Hepatic stellate cell (primary cell): ENCODE measurements around the gene AK6.
"Not testable (repeated sequence)": the region's sequence is repeated elsewhere in the genome, so short reads cannot be mapped to it uniquely, and the experiment has no call there.

Experiments used
- DNase-seq: peaks from one replicate; pipeline ENCODE4 v3.0.0; 2011; ENCODE audit warnings: low spot score

The AK6 gene

DNA sequence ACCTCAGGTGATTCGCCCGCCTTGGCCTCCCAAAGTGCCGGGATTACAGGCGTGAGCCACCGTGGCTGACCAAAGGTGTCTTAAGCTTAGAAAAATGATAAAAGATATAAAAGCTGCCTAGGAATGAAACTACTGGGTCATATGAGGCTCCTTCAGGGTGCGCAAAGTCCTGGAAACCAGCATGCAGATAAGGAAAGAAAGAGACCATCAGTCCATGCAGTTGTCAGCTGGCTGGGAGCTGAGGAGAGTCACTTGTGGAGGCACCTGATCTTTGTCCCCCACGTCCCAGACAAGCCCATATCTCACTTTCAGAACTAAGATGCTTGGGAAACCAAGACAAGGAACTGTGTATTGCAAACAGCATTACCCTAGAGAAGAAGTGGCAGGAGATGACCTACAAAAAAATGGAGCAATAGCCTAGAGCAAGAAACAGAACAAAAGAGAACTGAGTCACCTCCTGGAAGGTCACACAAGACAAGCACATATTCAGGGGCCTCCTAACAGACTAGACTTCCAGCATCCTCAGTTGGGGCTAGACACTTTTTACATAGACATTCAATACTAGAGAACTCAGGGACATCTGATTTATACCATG is 33.9 kb downstream of the AK6 start:
- no peak for DNase-seq

DNA sequence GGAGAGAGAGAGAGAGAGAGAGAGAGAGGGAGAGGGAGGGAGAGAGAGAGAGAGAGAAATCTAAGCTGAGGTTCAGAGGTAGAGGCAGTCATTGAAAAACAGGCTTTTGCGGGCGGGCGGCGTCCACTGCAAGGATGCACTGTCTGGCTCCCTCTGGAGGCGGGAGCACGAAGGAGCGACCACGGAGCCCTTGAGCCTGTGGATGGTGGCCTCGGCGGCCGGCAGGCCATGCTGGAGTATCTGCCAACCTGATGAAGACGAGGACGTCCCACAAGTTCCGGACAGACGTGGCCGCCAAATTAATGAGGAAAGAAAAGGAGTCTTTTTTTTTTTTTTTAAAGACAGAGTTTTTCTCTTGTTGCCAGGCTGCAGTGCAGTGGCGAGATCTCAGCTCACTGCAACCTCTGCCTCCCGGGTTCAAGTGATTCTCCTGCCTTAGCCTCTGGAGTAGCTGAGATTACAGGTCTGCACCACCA is 34.5 kb downstream of the AK6 start:
- peak; percentile 73 for DNase-seq

DNA sequence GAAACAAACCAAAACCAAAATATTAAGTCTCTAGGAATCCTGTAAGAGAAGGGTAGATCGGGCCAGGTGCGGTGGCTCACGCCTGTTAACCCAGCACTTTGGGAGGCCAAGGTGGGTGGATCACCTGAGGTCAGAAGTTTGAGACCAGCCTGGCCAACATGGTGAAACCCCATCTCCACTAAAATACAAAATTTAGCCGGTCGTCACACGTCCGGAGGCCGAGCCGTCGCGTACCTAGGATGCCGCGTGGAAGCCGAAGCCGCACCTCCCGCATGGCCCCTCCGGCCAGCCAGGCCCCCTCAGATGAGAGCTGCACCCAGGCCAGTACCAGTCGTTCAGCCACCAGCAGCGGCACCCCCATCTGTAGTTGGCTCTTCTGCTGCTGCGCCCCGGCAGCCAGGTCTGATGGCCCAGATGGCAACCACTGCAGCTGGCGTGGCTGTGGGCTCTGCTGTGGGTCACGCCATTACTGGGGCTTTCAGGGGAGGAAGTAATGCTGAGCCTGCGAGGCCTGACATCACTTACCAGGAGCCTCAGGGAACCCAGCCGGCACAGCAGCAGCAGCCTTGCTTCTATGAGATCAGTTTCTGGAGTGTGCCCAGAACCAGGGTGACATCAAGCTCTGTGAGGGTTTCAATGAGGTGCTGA is 35.5 kb downstream of the AK6 start:
- DNase-seq: not testable (repeated sequence)

DNA sequence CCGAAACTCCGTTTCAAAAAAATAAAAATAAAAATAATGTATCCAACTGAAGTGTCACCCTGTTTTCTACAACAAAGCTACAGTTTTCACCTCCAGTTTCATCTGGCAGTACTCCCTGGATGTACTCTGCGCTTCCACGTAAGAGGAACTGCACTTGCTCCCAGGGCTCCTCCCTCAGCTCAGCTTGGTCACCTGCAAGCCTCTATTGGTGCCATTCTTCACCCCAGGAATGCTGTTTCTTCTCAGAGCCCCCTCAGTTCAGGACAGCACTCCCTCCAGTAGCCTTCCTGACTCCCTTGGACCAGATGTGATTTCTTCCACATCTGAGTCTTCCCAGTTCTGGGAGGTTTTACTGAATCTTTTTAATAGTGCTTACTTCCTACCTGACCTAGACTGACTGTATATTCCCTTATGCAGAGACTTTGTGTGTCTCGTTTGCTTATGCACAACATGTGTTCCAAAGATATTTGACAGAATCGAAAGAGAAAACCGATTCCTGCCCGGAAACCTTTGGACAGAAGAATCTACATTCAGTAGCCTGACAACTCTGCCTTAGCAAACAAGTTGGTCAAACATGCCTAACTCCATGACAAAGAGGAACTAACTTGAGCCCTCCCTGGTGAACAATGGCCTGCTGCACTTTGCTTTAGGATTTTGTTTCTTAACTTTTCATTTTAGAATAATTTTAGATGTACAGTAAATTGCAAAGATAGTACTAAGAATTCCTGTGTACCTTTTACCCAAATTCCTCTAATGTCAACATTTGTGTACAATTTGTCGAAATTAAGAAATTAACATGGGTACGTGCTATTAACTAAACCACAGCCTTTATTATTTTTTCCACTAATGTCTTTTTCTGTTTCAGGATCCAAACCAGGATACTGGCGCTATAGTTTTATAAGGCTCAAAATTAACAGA is 37.5 kb downstream of the AK6 start:
- DNase-seq: no peak

DNA sequence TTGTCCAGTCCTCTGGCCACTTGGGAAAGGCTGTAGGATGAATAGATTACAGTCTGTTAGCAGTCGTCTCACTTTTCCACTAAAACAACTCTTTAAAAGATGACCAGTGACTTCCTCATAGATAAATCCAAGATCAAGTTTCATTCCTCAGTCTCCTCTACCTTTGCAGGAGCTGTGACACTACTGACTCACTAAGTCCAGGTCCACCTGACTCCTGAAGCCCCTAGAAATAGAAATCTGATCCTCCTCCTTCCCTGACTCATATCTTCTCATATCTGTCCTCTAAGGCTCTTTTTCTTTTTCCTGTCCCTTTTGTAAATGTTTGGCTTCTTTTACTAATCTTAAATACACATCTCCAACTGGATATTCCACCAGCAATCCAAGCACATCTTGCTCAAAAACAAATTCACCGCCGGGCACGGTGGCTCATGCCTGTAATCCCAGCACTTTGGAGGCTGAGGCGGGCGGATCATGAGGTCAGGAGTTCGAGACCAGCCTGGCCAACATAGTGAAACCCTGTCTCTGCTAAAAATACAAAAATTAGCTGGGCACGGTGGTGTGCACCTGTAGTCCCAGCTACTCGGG is 39.3 kb downstream of the AK6 start:
- DNase-seq: no peak

DNA sequence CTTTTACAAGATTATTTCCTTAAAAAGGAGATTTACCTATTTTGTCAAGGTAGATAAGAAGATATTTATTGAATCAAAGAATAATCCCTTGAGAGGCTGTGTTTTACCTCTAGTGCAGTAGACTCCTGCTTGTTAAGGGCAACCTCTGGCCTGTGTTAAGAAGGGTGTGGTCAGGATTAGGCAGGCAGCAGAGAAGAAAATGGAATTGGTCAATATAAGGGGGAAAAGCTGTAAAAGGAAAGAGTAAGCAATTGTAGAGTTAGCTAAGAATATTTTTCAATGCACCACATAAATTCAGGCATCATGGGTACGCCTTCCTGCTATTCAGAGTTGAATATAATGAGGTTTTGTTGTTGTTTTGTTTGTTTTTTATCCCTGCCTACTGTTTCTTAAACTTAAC is 43.0 kb downstream of the AK6 start:
- no peak for DNase-seq

DNA sequence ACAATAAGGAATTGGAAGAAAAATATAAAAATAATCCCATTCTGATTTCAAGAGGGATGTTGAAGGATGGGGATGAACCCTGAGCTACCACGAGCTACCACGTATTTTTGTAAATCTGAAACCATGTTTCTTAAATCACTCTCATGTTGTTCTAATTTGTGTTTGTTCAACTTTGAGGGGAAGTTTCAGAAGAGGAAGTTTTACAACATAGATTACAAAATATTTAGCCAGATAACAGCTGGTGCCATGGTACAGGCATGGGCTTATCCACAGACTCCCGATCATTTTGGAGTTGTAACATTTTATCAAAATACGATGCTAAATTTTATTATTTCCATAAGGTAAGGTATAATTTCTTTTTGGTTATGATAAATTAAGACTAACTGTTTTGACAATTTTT is 51.9 kb downstream of the AK6 start:
- DNase-seq: no peak

DNA sequence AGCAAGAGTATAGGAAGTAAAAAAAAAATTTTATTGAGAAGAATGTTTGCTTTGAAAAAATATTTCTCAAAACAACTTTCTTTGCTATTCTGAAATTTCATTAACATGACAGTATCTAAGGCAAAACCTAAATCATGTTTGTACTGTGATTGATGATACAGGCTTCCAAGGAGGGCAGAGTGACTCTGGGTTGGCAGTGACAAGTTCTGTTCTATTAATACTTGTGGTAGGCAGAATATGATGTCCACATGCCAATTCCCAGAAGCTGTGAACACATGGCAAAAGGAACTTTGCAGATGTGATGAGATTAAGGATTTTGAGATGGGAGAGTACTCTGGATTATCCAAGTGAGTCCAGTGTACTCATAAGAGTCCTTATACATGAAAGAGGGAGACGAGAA is 53.3 kb downstream of the AK6 start:
- DNase-seq: no peak

DNA sequence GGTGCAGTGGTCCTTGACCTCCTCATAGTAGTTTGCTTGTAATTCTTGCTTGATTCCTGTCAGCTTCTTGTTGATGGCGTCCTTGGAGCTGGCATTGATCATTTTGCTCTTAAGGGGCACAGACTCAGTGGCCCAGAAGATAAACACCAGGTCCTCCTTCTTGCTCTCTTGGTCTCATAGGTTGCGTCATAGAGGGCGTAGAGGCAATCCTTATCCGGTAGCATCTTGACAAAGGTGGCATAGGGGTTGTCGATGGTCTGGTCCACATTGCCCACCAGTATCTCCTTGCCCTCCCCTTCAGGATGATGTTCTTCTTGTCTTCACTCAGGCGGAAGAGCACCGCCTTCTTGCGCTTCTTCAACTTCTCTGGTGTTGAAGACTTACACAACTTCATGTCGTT is 55.9 kb downstream of the AK6 start:
- no peak for DNase-seq

DNA sequence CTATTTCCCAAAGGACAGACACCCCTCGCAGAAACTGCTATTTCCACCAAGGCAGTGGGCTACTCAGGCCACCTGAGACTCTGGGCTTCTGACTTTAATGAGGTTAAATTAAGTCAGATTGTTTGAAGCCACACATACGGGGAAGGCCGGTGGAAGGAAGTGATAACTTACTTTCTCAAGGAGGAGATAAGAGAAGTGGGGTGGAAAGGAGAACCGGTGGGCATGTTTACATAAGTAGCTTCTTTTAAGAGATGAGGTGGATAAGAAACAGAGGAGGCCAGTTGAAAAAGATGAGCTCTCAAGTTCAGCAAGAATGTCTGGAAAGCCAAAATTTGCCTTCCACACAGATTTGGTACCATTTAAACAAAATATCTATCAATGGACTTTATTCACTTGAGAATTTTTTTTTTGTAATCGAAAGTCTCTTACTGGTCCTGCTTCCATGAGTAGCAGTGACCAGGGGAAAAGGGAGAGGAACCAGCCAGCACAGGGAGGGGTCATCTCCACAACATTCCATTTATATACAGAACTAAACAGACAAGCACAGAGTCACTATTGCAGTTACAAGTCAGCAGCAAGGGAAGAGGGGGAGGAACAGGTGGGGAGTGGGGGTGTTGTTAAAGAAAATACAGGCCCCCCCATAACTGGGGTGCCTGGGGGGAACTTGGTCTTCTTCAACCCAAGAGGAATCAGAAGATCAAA is 56.7 kb downstream of the AK6 start:
- DNase-seq: no peak

DNA sequence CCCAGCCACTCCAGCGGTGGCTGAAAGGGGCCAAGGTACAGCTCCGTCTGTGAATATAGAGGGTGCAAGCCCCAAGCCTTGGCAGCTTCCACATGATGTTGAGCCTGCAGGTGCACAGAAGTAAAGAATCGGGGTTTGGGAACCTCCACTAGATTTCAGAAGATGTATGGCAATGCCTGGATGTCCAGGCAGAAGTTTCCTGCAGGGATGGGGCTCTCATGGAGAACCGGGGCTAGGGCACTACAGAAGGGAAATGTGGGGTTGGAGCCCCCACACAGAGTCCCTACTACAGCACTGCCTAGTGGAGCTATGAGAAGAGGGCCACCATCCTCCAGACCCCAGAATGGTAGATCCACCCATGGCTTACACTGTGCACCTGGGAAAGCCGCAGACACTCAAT is 59.9 kb downstream of the AK6 start:
- no peak for DNase-seq

DNA sequence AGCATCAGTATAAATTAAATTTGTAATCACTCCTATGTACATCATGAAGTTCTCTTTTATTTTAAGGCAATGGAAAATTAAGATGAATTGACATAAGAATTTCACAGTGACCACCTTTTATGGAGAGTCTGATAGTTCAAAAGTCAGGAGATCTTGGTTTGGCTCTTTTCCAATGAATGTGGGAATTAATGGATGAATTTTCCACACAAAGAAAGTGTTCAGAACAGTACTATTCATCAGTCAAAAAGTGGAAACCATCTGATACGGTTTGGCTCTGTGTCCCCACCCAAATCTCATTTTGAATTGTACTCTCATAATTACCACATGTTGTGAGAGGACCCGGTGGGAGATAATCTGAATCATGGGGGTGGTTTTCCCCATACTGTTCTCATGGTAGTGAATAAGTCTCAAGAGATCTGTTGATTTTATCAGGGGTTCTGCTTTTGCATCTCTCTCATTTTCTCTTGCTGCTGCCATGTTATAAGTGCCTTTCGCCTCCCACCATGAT is 61.2 kb downstream of the AK6 start:
- no peak for DNase-seq

DNA sequence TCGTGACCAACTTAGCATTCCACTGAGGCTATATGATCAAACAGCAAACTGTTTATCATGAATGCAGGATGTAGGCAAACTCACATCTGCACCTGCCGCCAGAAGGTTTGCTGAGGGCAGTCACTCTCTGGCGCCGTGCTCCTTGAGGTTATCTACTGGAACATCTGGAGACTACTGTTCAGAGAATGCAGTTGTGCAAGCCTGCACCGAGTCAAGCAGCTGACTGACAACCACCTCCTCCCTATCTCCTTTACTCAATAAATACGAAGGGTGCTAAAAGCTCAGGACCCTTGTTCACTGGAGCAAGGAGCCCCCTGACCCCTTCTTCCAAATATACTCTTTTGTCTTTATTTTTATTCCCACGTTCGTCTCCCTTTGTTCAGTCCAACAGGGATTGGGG is 63.8 kb downstream of the AK6 start:
- DNase-seq: no peak
